ENCODE measurements around the gene EBLN1.

Gene EBLN1

DNA sequence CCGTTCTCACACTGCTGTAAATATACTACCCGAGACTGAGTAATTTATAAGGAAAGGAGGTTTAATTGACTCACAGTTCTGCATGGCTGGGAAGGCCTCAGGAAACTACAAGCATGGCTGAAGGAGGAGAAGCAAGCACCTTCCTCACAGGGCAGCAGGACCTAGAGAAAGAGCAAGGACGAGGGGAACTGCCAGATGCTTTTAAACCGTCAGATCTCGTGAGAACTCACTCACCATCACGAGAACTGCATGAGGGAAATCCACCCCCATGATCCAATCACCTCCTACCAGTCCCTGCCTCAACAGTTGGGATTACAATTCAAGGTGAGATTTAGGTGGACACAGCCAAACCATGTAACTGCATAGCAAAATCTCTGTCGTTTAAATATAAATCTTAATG is at the start of gene EBLN1:
Gene EBLN1 (minus strand): TSS at position 174 of the 400 bp plus-strand sequence. CDS start 8,032 bp downstream, outside the sequence.
- no peak for DNase-seq (ENCODE audit: low read depth)

DNA sequence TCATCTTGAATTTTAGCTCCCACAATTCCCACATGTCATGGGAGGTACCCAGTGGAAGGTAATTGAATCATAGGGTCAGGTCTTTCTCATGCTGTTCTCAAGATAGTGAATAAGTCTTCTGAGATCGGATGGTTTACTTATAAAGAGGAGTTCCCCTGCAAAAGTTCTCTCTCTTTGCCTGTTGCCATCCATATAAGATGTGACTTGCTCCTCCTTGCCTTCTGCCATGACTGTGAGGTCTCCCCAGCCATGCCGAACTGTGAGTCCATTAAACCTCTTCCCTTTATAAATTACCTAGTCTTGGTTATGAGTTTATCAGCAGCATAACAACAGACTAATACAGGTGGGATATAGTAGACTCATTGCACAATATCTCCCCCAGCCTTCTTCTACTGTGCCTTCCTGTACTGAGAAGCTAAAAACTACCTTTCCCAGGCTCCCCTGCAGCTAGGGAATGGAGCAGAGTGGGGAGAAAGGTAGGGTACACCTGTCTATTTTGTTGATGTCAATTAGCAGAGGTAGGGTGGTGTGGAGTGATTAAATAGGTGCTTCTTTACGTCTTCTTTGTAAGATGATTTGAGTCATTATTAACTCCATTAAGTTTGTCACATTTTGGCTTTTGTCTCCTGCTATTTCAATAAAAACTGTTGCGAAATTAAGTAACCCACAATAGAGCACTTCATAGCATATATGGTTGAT is 48.2 kb upstream of the EBLN1 start:
- DNase-seq (ENCODE audit: low read depth): no peak

DNA sequence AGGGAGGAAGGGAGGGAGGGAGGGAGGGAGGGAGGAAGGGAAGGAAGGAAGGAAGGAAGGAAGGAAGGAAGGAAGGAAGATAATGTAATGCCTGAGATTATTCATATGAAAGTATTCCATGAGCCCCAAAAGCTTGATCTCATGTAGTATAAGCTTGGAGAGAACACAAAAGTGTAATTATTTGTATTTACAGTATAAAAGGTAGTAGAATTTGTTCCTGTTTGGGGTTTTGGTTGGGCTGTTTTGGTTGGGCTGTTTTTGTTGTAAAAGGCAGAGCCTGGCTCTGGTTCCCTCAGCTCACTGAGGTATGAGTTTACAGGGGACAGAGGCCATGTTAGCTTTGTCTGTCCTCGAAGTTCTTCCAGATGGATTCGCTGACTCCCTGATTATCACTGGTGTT is 45.3 kb upstream of the EBLN1 start:
- no peak for DNase-seq (ENCODE audit: low read depth)

DNA sequence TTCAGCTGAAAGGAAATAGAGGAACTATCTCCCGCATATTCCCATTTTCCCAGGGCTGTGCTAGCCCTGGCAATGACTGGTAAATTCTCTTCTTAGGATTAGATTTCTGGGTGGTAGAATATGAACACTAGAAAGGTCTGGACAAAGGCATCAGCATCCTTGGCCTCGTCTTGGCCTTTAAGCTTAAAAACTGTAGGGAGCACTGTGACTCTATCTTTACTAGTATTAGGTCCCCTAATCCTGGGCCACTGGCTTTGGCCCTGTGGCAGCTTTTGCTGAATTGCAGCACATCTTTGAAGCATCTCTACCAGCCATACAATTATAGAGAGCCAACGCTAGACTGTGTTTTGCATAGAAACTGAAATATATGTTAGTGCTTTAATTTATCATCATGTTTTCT is 41.5 kb upstream of the EBLN1 start:
- no peak for DNase-seq (ENCODE audit: low read depth)

DNA sequence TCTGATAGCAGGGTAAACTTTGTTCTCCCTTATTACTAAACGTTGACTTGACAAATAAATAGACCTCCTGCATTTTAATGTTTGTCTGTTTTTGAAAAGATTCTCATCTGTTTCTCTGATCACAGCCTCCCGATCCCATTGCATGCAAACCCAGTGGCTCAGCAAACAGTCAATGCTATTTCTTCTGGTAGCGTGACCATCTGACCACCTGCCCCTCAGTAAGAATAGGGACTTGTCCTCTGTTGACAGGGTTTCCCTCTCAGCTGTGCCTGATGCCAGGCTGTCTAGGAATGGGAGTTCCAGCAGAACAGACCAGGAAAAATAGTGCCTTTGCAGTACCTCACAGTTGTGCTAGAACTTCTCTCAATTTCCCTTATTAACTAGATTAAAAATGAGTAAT is 40.7 kb upstream of the EBLN1 start:
- no peak for DNase-seq (ENCODE audit: low read depth)

DNA sequence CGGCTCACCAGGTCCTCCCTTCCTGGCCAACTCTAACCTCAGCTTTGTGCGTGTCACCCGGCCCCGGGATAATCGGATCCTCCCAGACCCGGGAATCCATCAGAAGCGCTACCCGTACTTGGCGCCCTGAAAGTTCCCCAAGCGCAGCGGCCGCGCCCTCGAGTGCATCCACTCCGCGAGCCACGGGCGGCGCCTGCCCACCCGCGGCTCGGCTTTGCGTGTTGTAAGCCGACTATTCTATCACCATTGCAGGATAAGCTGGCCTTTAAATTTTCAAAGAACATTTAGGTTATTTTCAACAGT is 35.7 kb upstream of the EBLN1 start:
- no peak for DNase-seq (ENCODE audit: low read depth)

DNA sequence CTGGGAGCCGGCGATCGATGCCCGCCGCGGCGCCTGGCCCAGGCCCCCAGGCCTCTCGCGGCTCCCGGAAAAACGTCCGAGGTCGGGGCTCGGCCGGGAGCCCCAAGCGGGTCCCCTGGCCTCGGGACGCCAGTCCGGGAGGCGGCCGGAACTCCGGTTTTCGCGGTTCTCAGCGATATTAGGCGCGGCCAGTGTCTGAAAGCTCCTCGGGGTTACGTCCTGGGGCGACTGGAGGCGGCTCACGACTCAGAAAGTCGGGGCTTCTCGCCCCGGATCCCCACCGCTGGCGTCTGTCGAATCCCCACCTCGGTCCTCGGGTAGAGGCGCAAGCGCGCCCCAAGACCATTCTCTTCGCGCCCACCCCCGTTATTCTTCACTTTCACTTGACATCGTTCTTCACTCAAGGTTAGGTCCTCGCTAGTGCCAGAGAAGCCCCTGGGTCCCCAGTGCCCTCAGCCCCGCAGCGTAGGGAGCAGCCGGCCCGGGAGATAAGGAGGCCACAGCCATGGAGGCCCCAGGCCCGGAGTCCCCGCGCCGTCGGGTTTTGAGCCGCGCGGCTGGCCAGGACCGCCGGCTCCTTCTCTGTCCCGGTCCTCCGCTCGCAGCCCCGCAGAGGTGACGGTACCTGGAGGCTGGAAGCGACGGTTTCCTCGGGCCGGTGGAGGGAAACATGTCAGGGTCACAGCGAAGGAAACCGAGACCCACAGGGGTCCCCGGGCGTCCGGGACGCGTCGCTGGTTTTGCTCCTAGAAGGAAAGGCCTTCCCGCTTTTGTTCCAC is 35.2 kb upstream of the EBLN1 start:
- DNase-seq (ENCODE audit: low read depth): no peak

DNA sequence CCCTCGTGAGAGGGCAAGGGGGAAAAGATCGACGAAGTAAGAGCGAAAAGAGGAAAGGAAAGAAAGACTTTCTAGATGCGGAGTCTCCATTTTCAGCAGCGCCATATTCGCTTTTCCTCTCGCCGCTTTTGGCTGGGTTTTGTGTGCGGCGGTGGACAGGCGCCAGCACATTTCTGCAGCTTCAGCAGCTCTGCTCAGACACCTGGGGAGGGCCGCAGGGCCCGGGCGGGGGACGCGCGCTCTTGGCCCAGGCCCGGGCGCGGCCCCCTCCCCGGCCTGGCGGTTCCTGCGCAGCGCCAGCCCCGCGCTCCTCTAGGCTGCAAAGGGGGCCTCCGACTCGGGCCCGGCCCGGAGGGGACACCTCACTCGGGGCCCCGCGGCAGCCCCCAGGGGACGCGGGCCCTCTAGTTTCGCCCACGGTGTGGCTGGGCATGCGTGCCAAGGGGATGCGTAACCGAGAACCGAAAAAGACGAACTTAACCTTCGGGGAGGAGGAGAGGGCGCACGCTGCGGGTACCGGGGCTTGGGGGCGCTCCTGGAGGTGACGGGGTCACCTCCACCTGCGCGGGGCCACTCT is 34.5 kb upstream of the EBLN1 start:
- DNase-seq (ENCODE audit: low read depth): no peak

DNA sequence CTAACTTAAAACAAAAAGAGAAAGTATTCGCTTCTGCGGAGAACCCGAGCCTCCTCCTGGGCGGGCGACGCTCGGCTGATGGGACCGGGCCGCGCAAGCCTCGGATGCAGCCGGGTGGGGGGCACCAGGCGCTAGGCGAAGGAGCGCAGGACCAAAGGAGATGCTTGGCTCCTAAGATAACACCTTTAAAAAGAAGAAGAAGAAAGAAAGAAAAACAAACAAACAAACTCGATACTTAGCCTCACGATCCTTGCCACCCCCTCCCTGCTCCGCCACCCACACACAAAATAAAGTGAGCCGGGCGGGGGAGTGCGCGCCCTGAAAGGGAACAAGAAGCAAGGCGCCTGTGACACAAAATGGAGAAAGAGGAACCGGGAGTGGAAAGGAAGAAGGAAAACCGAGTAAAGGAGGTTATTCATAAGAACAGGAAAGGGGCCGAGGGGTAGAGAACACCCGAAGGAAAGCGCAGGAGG is 34.0 kb upstream of the EBLN1 start:
- no peak for DNase-seq (ENCODE audit: low read depth)

DNA sequence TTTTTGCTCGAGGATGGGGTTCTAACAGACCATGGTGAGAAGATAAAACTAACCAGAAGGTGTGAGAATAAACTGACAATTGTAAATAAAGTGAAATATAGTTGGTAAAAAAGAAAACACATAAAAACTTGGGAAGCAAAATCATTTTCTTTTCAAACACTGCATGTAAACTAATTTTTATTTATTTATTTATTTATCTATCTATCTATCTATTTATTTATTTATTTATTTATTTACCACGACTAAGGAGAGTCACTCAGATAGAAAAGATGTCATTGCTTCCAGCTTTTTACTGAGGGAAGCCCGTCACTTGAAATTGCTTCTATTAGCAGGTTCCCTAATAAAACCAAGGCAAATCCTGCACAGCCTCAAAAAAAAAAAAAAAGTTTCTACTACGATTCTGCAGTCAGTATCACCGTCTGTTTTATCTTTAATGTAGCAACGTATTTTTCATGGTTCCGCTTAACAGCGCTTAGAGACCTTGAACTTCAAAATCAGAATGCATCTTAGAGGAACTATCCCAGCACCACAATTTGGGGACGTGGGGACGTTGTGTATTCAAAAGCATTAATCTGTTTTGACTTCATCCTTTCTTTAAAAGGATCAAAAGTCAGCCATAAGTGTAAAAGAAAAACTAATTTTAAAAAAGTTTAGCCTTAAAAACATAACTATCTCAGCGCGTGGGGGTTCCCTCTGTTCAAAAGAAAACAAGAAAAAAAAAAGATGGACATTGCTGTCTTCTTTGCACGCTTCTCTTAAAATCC is 33.3 kb upstream of the EBLN1 start:
- DNase-seq (ENCODE audit: low read depth): no peak

DNA sequence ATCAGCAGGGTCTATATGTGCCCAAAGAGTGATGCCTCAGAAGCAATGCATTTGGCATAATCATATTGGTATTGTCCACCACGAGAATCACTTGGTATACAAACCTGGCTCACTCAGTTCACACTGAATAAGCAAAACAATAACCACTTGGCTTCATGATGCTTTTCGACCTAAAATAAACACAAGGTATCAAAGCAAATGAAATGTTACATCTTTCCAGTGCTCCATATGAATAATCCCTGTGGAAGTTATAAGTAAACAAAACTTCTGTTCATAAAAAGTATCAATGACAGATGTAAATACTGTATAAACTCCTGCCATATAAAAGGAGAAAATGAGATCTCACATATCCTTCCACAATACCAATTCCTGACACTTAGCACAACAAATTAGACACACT is 29.8 kb upstream of the EBLN1 start:
- no peak for DNase-seq (ENCODE audit: low read depth)

DNA sequence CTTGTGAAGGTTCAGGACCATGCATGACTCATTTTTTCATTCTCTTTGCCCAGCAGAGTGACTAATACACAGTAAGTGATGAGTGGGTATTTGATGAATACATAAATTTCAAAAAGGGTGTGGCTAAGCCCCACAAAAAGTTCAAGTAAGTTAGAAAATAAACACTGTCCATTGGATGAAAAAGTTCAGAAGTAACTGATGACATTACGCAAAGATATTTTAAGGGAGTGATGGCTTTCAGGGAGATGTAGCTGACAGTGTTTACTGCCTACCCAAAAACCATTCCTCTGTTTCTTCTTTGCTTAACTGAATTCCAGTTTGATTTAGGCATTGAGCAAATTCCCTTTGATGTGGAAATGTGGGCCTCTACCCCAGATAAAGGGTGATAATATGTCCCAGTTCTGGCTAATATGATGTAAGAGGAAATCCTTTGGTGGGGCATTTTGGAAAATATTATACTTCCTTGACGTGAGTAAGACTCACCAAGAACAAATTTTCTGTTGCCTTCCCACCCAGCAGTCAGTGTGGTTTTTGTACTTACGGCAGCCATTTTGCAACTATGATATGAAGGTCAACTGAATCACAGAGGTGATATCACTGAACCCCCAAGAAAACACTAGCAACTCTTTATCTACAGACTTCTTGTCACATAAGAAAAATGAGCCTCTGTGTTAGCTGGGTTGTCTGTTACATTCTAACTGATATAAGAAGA is 29.0 kb upstream of the EBLN1 start:
- no peak for DNase-seq (ENCODE audit: low read depth)

DNA sequence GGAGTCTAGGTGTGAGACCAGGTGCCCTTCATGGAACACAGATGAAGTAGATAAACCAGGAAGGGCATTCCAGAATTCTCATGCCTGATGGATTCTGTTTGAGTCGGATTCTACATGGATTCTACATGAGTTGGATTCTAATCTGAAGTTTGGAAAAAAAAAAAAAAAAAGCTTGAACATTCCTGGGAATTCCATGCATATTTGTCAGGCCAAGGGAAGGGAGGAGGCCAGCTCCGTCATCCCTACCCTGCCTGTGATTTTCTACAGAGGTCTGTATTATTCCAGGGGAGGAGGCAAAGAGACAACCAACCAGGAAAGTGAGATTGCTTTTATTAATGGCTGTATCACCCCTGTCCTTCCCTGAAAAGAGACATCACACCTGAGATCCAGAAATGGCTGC is 27.8 kb upstream of the EBLN1 start:
- no peak for DNase-seq (ENCODE audit: low read depth)

DNA sequence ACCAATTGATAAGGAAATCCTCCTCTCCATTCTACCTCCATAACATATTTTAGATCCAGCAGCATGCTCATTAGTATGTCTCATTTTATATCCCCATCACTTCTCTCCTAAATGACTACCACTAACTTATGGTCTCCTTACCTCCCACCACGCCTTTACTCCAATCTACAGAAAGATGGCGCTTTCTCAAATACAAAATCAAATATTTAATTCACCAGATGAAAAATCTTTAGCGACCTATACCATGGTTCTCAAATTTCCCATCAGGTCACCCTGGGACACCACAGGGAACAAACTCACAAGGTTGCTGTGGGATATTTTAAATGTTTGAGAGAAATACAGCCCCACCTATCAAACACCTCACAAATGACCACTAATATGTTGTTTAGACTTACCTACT is 27.0 kb upstream of the EBLN1 start:
- DNase-seq (ENCODE audit: low read depth): no peak

DNA sequence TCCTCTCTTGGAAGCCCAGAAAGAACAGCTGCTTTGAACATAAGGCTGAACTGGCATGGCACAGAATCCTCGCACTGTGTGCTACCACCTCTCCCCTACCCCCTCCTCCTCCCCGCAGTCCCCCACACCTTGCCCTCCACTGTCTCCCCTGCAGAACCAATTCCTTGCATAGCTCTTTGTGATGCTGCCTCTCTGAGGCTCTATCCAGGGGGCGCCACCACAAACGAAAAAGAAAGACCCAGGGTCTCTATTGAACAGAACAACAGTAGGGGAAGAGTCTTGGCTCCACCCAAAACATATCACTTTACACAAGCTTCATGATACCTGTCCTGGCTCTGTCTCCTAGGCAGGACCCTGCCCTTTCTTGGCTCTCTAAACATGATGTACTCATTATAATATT is 26.2 kb upstream of the EBLN1 start:
- no peak for DNase-seq (ENCODE audit: low read depth)

DNA sequence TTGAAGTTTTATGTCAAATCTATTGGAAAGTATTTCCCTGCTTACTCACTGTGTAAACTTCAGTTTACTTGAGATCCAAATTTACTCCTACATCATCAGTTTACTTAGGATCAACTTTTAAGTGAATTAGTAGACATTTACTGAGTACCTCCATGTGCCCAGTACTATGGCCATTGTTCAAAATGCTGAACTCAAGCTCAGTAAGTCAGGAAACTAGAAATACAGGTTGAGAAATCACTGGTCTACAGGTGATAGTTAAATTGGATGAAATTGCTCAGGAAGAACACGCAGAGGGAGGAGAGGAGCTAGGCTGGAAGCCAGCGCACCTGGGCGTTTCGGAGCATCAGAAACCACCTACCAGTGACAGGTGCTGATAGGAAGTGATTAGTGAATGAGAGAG is 25.5 kb upstream of the EBLN1 start:
- DNase-seq (ENCODE audit: low read depth): no peak

DNA sequence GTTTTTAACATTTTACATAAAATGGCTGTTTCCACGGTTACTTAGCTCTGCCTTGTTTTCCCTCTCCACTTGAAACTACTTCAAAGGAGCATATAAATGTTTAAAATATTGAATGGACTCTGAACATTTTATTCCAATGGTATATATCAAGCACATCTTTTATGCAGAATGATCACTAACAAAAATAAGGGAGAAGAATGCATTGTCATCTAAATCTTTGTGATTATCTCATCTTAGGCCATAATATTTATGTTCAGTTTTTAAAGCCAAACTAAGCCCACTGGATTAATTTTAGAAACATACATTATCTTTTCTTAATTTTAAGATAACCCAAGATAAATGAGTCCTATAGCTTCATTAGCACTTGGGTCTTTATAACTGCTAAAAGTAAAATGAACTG is 13.4 kb upstream of the EBLN1 start:
- no peak for DNase-seq (ENCODE audit: low read depth)

DNA sequence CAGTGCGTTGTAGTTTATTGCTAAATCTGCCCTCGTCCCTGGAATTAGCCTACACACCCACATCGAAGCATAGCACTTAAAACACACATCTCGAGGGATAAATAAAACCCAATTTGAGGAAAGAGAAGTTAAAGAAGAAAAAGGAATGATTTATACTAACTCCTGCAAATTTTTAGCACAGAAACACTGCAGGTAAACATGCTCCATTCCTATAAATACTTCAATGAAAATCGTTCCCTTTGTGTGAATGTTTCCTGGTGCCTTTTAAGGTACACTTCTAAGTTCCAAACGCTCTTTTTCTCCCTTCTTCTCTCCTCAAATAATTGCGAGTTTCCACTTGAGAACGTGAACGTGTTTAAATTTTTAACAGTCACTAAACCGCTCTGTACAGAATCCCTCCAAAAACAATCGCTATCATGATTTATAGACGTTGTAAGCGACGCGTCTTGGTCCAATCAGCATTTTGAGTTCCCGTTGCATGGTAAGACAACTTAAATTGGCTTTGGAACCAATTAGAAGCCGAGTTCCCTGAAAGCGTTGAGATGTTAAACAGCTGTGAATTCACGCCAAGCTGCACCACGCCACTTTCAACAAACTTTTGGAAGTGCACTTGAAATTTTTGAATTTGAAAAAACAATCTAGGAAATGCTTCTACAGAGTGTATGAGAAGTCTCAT is 12.5 kb upstream of the EBLN1 start:
- DNase-seq (ENCODE audit: low read depth): no peak

DNA sequence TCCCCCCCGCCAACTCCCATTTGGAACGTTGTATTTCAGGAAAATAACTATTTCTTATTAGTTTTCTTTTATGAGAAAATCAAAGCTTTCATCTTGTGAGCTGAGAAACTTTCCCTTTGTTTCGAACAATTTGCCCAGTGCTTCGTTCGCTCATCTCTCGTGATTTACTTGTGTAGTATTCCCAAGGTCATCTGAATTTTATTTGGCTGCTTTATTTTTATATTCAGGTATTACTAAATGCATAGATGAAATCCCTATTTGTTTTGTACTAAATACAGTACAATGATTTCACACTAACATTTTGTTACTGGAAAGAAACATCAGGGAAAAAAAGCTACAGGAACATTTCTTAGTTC is 12.0 kb upstream of the EBLN1 start:
- DNase-seq (ENCODE audit: low read depth): no peak

DNA sequence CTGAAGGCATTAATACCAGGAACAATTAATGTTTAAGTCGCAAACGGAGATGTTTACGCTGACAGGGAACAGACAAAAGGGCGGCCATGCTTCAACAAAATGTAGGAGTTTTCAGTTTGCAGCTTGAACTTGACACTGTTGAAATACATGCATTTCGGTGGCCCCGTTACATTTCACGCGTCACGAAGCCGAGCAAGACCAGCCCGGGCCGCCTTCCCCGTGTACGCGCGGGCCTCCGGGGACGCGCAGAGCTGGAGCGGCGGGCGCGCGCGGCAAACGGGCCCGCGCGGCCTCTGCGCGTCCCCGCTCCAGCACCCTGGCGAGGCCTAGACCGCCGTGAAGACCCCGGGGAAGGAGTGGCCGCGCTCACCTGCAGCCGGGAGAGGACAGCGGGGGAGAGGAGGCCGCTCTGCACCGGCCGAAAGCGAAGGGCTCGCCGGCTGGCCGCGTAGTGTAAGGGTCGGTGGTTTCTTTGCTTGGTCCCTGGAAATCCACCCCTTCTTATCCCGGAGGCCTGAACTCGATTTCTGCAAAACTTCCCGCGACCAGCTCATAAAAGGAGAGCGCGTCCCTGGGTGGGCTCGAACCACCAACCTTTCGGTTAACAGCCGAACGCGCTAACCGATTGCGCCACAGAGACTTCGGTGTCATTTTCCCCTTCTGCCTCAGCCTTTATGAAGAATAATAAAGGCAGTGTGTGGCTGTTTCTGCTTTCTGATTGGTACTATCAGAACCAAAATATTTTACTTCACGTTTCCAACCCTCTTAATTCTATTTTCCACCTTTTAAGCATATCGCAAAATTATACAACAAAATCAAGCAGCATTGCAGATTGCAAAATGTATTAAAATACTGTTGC is 11.4 kb upstream of the EBLN1 start:
- peak; percentile 77 for DNase-seq (ENCODE audit: low read depth)
